ENCODE results near the gene PEX6.

- TF ChIP-seq CTCF (conservative IDR thresholded peaks at IDR 0.05; ENCODE audit: low read depth, low read length) (no peak), EZH2 (IDR thresholded peaks at IDR 0.05; ENCODE audit: borderline replicate concordance, low read depth, low read length, poor library complexity, severe bottlenecking) (no peak)
Measured at GRCh38 chr6:42935322-42935721, 43.7 kb downstream of the PEX6 start.
